NCI-H2107 (cell line): ENCODE results near the gene ID4.

ENCODE experiments used
- DNase-seq: peaks from one replicate; lab custom pipeline; 2025; lab: John Stamatoyannopoulos, UW

ID4 gene

GRCh38 chr6:19860235-19860877, 23.2 kb downstream of the ID4 start:
- no peak for DNase-seq

GRCh38 chr6:19864285-19864684, 27.1 kb downstream of the ID4 start:
- no peak for DNase-seq

- no peak for DNase-seq
Measured at GRCh38 chr6:19865178-19865577, 28.0 kb downstream of the ID4 start.

GRCh38 chr6:19866173-19866984, 29.2 kb downstream of the ID4 start:
- DNase-seq: no peak

DNA sequence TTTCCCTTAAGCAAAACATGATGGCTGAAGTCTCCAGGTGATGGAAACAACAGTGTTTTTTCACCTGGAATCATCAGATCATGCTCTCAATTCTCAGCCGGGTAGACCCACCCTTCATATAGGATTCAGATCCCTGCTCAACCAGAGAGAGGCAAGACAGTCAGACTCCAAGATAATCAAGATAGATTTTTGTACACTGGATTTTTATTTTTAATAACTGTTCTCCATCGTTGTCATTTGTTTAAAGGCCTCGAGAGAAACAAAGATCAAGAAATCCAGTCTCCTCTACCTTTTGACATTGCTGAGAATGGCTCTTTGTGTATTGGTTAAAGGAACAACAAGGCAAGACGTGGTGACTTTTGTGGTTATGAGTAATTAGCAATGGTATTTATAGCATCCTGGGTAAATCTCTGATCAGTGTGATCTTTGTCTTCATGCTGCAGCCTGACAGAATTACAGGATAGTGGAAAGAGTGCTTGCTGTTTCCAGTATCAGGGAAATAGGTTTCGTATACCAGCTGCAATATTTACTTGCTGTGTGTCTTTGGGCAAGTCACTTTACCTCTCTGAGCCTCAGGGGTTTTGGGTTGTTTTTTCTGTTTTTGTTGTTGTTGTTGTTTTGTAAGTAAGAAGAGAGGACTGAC, 29.9 kb downstream of the ID4 start:
- no peak for DNase-seq

DNA sequence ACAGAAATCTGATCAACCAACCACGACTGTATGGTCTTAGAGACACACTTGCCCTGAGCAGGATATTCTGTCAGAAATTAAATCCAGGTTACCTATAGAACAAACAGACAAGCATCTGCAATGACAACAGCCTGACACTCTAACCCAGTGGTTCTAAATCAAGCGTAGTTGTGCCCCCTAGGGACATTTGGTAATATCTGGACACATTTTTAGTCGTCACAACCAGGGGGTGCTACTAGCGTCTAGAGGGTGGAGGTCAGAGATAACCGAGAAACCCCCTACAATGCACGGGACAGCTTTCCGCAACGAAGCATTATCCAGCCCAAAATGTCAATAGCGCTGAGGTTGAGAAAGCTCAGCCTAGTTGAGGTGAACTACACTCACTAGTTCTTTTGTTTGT, 32.3 kb downstream of the ID4 start:
- DNase-seq: no peak

DNA sequence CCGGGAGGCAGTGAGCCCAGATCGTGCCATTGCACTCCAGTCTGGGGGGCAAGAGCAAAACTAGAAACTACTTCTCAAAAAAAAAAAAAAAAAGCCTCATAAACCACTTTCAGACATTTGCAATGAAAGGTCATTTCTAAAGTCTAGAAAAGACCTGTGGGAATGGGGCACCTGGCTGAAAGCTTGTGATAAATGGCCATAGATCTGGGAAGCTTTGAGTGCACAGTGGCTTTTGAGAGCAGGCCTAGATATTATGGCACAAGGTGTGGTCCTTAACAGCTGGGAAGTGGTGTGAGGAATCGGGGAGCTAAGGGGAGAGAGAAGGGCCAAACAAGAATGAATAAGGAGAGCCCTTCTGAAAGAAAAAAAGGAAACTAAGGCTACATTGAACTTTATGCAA, 33.2 kb downstream of the ID4 start:
- no peak for DNase-seq

DNA sequence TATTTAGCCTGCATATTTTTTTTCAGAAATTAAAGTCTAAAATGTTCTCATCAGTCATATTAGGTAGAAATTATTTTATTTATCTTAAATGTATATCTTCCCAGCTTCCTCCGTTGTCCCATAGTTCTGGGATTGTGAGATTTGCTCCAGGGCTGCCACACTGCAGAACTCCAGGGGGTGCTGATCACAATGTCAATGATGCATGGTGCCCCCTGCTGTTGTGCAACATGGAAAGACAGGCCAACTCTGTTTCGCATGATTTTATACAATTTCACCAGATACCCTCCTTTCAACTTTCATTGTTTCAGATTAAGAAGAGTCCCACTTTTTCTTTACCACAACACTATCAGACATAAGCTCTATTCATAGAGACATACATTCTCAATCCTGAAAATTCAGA, 35.9 kb downstream of the ID4 start:
- no peak for DNase-seq

DNA sequence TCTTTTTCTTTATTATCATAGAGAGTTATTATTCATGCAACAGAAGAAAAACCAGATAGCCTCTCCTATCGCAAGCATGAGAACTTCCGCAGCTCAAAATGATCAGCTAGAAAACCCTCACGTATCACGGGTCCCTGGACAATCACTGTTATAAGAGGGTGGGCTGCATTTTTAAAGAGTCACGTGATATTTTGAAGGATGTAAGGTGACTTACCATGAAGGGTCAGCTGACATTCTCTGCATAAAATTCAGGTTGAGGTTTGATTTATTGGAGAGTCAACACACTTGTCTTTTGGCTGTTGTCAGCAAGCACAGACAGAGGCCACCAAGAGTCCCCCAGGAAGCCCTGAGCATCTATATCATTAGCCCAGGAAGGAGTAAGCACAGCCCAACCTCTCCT, 39.5 kb downstream of the ID4 start:
- no peak for DNase-seq

DNA sequence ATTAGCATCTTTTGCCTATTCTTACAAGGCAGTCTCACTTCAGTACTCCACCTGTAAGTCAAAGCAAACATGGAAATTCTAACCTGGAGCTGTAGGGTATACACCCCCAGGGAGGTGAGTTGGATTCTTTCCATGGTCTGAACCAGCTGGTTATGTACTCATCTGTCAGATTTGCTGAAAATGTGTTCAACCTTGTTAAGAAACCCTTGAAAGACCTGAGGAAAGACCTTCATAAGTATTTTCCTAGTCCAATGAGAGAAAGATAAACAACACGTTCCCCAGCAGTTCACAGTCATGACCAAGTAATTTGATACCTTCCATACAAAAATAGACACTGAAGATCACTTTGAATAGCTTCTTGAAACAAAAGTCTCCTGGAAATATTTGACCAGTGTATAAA, 42.5 kb downstream of the ID4 start:
- DNase-seq: peak; percentile 57

- DNase-seq: no peak
Measured at GRCh38 chr6:19880066-19880465, 42.9 kb downstream of the ID4 start.

- no peak for DNase-seq
Measured at GRCh38 chr6:19891451-19891850, 54.3 kb downstream of the ID4 start.
